ENCODE measurements around the gene FAF1. TPM values are rescaled to one million over a fixed set of nuclear protein-coding genes. Genes with fewer than 3 reads are reported as not detected.

The FAF1 gene
- total and polyA plus RNA-seq, 8 donors = 47.4 to 58.3 (median 53.2) TPM

DNA sequence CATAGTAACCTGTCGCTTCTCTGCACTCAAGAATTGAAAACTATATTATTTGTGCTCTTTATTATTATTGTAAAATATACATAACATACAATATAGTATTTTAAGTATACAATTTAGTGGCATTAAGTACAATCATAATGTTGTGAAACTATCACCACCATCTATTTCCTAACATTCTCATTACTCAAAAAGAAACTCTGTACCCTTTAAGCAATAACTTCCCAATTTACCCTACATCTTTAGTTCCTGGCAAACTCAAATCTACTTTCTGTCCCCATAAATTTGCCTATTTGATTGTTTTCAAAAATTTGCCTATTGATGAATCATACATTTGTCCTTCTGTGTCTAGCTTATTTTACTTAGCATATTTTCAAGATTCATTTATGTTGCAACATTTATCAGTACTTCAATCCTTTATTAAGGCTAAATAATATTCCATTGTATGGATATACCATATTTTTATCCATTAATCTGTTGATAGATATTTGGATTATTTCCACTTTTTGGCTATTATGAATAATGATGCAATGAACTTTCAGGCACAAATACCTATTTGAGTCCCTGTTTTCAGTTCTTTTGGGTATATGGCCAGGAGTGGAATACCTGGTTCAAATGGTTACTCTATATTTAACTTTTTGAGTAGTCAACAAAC is 437.2 kb downstream of the FAF1 start:
- no peak for DNase-seq
- peaks cover 2 to 27% of the 10 kb centered on the region in 2 donors for H3K36me3 ChIP-seq
- intact Hi-C loops (cut with DNase I) = no loop called here
- no peak for ATAC-seq
- H3K4me3 ChIP-seq = no peak overlapping the region
- TF ChIP-seq, protein P1, sequence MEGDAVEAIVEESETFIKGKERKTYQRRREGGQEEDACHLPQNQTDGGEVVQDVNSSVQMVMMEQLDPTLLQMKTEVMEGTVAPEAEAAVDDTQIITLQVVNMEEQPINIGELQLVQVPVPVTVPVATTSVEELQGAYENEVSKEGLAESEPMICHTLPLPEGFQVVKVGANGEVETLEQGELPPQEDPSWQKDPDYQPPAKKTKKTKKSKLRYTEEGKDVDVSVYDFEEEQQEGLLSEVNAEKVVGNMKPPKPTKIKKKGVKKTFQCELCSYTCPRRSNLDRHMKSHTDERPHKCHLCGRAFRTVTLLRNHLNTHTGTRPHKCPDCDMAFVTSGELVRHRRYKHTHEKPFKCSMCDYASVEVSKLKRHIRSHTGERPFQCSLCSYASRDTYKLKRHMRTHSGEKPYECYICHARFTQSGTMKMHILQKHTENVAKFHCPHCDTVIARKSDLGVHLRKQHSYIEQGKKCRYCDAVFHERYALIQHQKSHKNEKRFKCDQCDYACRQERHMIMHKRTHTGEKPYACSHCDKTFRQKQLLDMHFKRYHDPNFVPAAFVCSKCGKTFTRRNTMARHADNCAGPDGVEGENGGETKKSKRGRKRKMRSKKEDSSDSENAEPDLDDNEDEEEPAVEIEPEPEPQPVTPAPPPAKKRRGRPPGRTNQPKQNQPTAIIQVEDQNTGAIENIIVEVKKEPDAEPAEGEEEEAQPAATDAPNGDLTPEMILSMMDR (IDR thresholded peaks at IDR 0.05) = no peak
- no peaks in the 10 kb centered on the region for H3K4me1 ChIP-seq
- H3K27ac ChIP-seq = no peak overlapping the region
- no peaks in the 10 kb centered on the region for H3K27me3 ChIP-seq
- peaks cover 0 to 15% of the 10 kb centered on the region in 2 donors for H3K9me3 ChIP-seq

DNA sequence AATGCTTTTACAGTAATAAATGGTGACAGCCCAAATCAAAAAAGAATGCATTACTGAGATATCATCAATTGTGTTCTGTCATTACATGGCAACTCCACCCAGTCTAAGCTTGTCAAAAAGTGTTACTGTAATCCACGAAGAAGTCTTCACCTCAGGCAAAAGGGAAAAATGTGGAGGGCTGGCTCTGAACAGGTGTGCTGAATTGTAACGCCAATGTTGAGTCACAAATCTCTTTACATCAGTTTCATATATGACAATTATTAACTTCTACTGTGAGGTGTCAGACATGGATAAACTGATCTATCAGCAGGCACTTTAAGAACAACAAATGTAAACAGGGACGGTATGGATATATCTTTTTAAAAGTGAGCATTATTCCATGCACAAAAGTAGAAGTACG is 438.4 kb downstream of the FAF1 start:
- ATAC-seq (no peak), DNase-seq (no peak)
- Histone ChIP-seq H3K4me1 (no peaks in the 10 kb centered on the region), H3K4me3 (no peak overlapping the region), H3K27ac (no peak overlapping the region), H3K36me3 (peaks cover 2 to 24% of the 10 kb centered on the region in 2 donors), H3K9me3 (peaks cover 0 to 15% of the 10 kb centered on the region in 2 donors), H3K27me3 (no peaks in the 10 kb centered on the region)
- intact Hi-C loops (cut with DNase I) = no loop called here
- TF ChIP-seq, protein P1 (IDR thresholded peaks at IDR 0.05) = no peak

DNA sequence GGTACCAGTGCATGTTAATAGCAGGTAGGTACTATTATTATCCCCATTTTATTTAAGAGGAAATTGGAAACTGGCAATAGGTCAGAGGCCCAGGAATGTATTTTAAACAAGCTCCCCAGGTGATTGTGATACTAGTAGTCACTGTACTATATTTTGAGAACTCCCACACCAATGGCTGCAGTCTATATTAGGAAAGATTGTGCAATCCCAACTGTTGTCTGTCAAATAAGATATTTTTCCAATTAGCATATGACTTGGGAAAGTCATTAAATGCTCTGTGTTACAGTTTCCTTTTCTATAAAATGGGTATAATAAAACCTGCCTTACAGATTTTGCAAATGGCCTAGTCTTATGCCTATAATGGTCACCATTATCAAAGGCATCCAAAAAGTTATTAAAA is 442.6 kb downstream of the FAF1 start:
- Histone ChIP-seq H3K27ac (no peak overlapping the region), H3K4me1 (no peaks in the 10 kb centered on the region), H3K36me3 (peaks cover 2 to 20% of the 10 kb centered on the region in 2 donors), H3K27me3 (no peaks in the 10 kb centered on the region), H3K4me3 (no peak overlapping the region), H3K9me3 (no peaks in the 10 kb centered on the region)
- no peak for ATAC-seq
- TF ChIP-seq, protein P1 (IDR thresholded peaks at IDR 0.05) = no peak
- no peak for DNase-seq
- intact Hi-C loops (cut with DNase I) = no loop called here

DNA sequence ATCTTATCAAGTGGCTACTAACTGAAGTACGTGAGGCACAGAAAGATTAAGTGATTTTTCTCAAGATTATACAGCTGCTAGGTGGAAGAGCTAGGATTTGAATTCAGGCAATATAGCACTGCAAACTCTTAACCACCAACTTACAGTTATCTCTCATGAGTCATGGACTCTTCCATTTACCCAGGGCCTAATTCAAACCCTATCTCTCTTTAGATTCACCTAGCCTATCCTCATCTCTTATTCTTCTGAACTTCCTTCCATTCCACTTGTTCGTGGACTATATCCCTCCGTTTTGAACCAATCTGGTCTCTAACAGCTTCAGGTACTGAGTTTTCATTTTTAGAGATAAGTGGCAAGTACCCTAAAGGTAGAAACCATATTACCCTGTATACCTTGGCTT is 444.0 kb downstream of the FAF1 start:
- ATAC-seq (no peak), DNase-seq (no peak)
- Histone ChIP-seq H3K9me3 (no peaks in the 10 kb centered on the region), H3K27ac (no peak overlapping the region), H3K4me3 (no peak overlapping the region), H3K27me3 (no peaks in the 10 kb centered on the region), H3K4me1 (no peaks in the 10 kb centered on the region), H3K36me3 (peaks cover 2 to 25% of the 10 kb centered on the region in 2 donors)
- TF ChIP-seq, protein P1 (IDR thresholded peaks at IDR 0.05) = no peak
- intact Hi-C loops (cut with DNase I) = no loop called here

DNA sequence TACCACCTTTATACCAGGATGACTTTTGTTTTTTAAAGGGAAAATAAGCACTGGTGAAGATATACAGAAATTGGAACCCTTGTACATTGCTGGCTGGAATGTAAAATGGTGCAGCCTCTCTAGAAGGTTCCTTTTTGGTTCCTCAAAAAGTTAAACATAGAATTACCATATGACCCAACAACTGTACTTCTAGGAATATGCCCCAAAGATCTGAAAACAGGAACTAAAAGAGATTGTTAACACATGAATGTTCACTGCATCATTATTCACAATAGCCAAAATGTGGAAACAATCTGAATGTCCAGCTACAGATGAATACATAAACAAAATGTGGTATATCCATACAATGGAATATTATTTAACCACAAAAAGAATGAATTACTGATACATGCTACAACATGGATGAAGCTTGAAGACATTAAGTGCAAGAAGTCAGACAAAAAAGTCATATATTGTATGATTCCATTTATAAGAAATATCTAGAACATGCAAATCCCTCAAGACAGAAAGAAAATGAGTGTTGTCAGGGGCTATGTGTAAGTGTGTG is 452.0 kb downstream of the FAF1 start:
- ATAC-seq = peak; percentile 27
- Histone ChIP-seq H3K27ac (no peak overlapping the region), H3K9me3 (peaks cover 0 to 20% of the 10 kb centered on the region in 2 donors), H3K4me1 (no peaks in the 10 kb centered on the region), H3K36me3 (peaks cover 0 to 35% of the 10 kb centered on the region in 2 donors), H3K27me3 (no peaks in the 10 kb centered on the region), H3K4me3 (no peak overlapping the region)
- DNase-seq = no peak
- intact Hi-C loops (cut with DNase I) = no loop called here
- TF ChIP-seq, protein P1 (IDR thresholded peaks at IDR 0.05) = no peak
